Measurements from ENCODE around the gene PRDX5.

DNA sequence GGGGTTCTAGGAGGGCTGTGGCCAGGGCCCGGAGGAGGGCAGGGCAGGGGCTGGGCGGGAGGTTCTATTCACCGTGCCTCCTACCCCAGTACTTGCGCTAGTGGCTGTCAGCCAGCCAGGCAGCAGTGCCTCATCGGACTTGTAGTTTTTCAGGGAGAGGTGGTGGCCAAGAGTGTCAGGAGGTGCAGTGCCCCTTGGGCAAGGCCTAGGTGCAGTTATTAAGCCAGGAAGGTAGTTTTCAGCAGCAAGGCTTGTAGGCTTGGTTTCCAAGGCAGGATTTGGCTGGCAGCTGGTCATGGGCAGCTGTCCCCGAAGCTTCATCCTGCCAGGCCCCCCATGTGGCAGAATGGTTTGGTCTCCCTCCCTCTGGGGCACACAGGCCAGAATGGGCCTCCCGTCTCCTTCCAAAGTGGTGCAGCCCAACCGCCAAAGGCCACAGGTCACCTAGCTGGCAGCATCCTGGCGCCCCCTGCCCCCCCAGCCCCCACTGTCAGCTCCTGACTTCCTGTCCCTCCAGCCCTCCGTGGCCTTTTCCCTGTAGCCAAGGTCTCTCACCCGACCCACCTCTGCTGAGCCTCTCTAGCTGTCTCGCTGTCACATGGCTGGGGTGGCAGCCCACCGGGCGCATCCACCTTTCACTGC, 30.6 kb downstream of the PRDX5 start:
- TF ChIP-seq, protein P1, sequence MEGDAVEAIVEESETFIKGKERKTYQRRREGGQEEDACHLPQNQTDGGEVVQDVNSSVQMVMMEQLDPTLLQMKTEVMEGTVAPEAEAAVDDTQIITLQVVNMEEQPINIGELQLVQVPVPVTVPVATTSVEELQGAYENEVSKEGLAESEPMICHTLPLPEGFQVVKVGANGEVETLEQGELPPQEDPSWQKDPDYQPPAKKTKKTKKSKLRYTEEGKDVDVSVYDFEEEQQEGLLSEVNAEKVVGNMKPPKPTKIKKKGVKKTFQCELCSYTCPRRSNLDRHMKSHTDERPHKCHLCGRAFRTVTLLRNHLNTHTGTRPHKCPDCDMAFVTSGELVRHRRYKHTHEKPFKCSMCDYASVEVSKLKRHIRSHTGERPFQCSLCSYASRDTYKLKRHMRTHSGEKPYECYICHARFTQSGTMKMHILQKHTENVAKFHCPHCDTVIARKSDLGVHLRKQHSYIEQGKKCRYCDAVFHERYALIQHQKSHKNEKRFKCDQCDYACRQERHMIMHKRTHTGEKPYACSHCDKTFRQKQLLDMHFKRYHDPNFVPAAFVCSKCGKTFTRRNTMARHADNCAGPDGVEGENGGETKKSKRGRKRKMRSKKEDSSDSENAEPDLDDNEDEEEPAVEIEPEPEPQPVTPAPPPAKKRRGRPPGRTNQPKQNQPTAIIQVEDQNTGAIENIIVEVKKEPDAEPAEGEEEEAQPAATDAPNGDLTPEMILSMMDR (IDR thresholded peaks at IDR 0.05): no peak
- TF ChIP-seq POLR2A (IDR thresholded peaks at IDR 0.05): no peak
